Lower leg skin (tissue), 4 donors: ENCODE results near the gene SH3YL1. TPM values are rescaled to one million over a fixed set of nuclear protein-coding genes. Genes with fewer than 3 reads are reported as not detected.

ENCODE experiments used
- DNase-seq, 2 donors: peaks; one replicate each; pipeline ENCODE4 v3.0.0-alpha.2; 2019; ENCODE audit warnings: low spot score in 2 of 2
- H3K4me3 ChIP-seq: fragments of 200-600 bp; sonication (generic); 2 replicates; pipeline ENCODE4 v1.5.1; 2017; ENCODE audit warnings: mild to moderate bottlenecking, low read depth; ENCODE audit not compliant: poor library complexity, severe bottlenecking
- POLR2A ChIP-seq, 2 donors: fragments of 450-650 bp; IDR thresholded peaks; one replicate each; pipeline ENCODE4 v1.6.1; 2016 to 2017; ENCODE audit warnings: antibody characterized with exemption in 2 of 2, mild to moderate bottlenecking in 1 of 2, moderate library complexity in 1 of 2
- WGBS, 2 donors: methylation state at CpG; one replicate each; pipeline ENCODE4 v1.1.5; 2018; 5-methylcytosine and 5-hydroxymethylcytosine counted together
- intact Hi-C: fragments of 100-400 bp; cut with DNase I; formaldehyde crosslinking; loops from one replicate; pipeline ENCODE4 v1.15.0; 2023; ENCODE audit warnings: low total_unique reads
- total RNA-seq, 4 donors: library from RNA; depleted of rRNA; stranded (reverse); fragments of >200 nt; gene quantifications; one replicate each; pipeline ENCODE4 v1.1.0, GENCODE V29; 2016
- TF ChIP-seq, protein P1 (sequence below), 3 donors: fragments of 450-650 bp; IDR thresholded peaks; one replicate each; pipeline ENCODE4 v1.5.1; 2016; ENCODE audit warnings: antibody characterized with exemption in 3 of 3, mild to moderate bottlenecking in 3 of 3, moderate library complexity in 2 of 3

Gene SH3YL1
- total RNA-seq, 4 donors from 2014 or later = 106 to 159 (median 124) TPM

GRCh38 chr2:244547-244946 is 19.3 kb downstream of the SH3YL1 start:
- TF ChIP-seq, protein P1, sequence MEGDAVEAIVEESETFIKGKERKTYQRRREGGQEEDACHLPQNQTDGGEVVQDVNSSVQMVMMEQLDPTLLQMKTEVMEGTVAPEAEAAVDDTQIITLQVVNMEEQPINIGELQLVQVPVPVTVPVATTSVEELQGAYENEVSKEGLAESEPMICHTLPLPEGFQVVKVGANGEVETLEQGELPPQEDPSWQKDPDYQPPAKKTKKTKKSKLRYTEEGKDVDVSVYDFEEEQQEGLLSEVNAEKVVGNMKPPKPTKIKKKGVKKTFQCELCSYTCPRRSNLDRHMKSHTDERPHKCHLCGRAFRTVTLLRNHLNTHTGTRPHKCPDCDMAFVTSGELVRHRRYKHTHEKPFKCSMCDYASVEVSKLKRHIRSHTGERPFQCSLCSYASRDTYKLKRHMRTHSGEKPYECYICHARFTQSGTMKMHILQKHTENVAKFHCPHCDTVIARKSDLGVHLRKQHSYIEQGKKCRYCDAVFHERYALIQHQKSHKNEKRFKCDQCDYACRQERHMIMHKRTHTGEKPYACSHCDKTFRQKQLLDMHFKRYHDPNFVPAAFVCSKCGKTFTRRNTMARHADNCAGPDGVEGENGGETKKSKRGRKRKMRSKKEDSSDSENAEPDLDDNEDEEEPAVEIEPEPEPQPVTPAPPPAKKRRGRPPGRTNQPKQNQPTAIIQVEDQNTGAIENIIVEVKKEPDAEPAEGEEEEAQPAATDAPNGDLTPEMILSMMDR (IDR thresholded peaks at IDR 0.05) = no peak
- no peak for TF ChIP-seq POLR2A (IDR thresholded peaks at IDR 0.05)
- WGBS, 2 donors = 95 to 98% methylated on average over 7 of the region's 7 CpGs
- DNase-seq = no peak
- H3K4me3 ChIP-seq = no peak overlapping the region
- intact Hi-C loops = no loop called here

- DNase-seq = no peak
- intact Hi-C loops = no loop called here
- no peak overlapping the region for H3K4me3 ChIP-seq
- no peak for TF ChIP-seq POLR2A (IDR thresholded peaks at IDR 0.05)
- TF ChIP-seq, protein P1 (IDR thresholded peaks at IDR 0.05) = no peak
- WGBS, 2 donors = 91 to 94% methylated on average over 5 of the region's 5 CpGs
Observed at GRCh38 chr2:238869-239268, 25.0 kb downstream of the SH3YL1 start.

- no peak overlapping the region for H3K4me3 ChIP-seq
- TF ChIP-seq, protein P1 (IDR thresholded peaks at IDR 0.05) = no peak
- TF ChIP-seq POLR2A (IDR thresholded peaks at IDR 0.05) = no peak
- intact Hi-C loops = no loop called here
- WGBS, 2 donors = 67 to 68% methylated on average over 3 of the region's 3 CpGs
- no peak for DNase-seq
Observed at GRCh38 chr2:238431-238830, 25.4 kb downstream of the SH3YL1 start.

GRCh38 chr2:237878-238277 is 26.0 kb downstream of the SH3YL1 start:
- TF ChIP-seq, protein P1 (IDR thresholded peaks at IDR 0.05) = no peak
- no peak for TF ChIP-seq POLR2A (IDR thresholded peaks at IDR 0.05)
- intact Hi-C loops = no loop called here
- 79 to 86% methylated on average over 6 of the region's 6 CpGs for WGBS, 2 donors
- DNase-seq = no peak
- no peak overlapping the region for H3K4me3 ChIP-seq

- WGBS, 2 donors = 95 to 96% methylated on average over 6 of the region's 6 CpGs
- TF ChIP-seq POLR2A (IDR thresholded peaks at IDR 0.05) = no peak
- TF ChIP-seq, protein P1 (IDR thresholded peaks at IDR 0.05) = no peak
- no peak overlapping the region for H3K4me3 ChIP-seq
- intact Hi-C loops = no loop called here
- DNase-seq = no peak
Observed at GRCh38 chr2:236993-237539, 26.8 kb downstream of the SH3YL1 start.

DNA sequence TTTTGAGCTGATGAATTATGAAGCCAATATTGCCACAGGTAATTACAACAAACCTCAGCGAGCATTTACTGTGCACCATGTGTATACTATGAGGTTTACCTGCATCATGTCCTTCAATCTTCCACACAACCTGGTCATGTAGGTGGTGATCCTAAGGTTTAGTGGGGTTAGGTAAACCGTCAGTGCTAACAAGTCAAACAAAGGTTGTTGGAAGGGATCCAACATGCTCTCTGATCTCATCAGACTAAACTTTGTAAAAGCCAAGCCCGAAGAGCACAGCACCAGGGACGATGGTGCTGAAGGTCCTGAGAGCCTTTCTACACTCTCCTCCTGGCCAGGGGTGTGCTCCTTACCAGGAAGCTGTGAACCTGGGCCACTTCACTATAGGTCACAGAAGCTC is 29.4 kb downstream of the SH3YL1 start:
- 84 to 94% methylated on average over 4 of the region's 4 CpGs for WGBS, 2 donors
- TF ChIP-seq, protein P1 (IDR thresholded peaks at IDR 0.05) = no peak
- no peak for TF ChIP-seq POLR2A (IDR thresholded peaks at IDR 0.05)
- no peak for DNase-seq
- intact Hi-C loops = no loop called here
- no peak overlapping the region for H3K4me3 ChIP-seq
